ENCODE results near the gene ACIN1. TPM values are rescaled to one million over a fixed set of nuclear protein-coding genes. Genes with fewer than 3 reads are reported as not detected.

ACIN1 gene
- total and polyA plus RNA-seq, 9 of the 15 experiments (the other 6 are each of a cell fraction or from before 2014, with no cell fraction given) = 5.0 to 196 (median 129) TPM

DNA sequence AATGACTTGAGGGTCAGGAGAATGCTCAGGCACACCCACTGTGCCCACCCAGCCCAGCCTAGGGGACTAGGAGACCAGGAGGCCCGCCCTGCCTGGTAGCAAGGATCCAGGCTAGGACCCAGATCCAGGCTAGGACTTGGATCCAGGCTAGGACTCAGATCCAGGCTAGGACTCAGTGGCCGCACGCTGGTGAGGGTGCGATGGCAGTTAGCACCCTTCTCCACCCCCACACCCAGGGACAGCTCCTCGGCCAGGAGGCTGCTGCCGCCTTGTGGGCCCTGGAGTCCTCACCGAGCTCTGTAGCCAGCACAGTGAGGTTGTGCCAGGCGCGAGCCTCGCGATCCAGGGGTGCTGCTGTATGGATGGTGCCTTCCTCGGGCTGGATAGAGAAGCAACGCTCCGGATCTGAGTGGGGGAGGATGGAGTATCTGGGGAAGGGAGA is 42.7 kb downstream of the ACIN1 start (continued):
- TF ChIP-seq ZNF239 (CRISPR knock-in tag; IDR thresholded peaks at IDR 0.05) (no peak), PHTF2 (CRISPR knock-in tag; IDR thresholded peaks at IDR 0.05) (no peak), ZFP30 (CRISPR knock-in tag; IDR thresholded peaks at IDR 0.05; ENCODE audit: borderline replicate concordance) (no peak), SMC3 (conservative IDR thresholded peaks at IDR 0.05; ENCODE audit: insufficient read depth, low read depth, low read length) (peak; percentile 90), CBX8 (IDR thresholded peaks at IDR 0.05; ENCODE audit: borderline replicate concordance, extremely low read depth, low read depth, low read length, poor library complexity, severe bottlenecking) (no peak), TBP (optimal IDR thresholded peaks at IDR 0.05; ENCODE audit: low read depth, low read length) (no peak), RB1 (IDR thresholded peaks at IDR 0.05; ENCODE audit: low read depth) (peak; percentile 60; the same call in 1 of the 2 replicates), ZNF174 (CRISPR knock-in tag; IDR thresholded peaks at IDR 0.05) (no peak), RBM15 (IDR thresholded peaks at IDR 0.05; ENCODE audit: insufficient read depth, low read length) (no peak), SMAD2 (IDR thresholded peaks at IDR 0.05; ENCODE audit: low read depth, low read length) (no peak), STAG1 (CRISPR knock-in tag; IDR thresholded peaks at IDR 0.05; ENCODE audit: borderline replicate concordance) (peak; percentile 70; the same call in 1 of the 2 replicates), BRD4 (IDR thresholded peaks at IDR 0.05) (no peak), SRSF3 (IDR thresholded peaks at IDR 0.05; ENCODE audit: insufficient read depth, low read length) (no peak), EGR1 (conservative IDR thresholded peaks at IDR 0.05) (peak; percentile 72), ZZZ3 (IDR thresholded peaks at IDR 0.05) (no peak)
- TF ChIP-seq, protein P1, sequence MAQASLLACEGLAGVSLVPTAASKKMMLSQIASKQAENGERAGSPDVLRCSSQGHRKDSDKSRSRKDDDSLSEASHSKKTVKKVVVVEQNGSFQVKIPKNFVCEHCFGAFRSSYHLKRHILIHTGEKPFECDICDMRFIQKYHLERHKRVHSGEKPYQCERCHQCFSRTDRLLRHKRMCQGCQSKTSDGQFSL (CRISPR knock-in tag; IDR thresholded peaks at IDR 0.05) = peak; percentile 85
- TF ChIP-seq, protein P1 (tag; IDR thresholded peaks at IDR 0.05) = no peak
- TF ChIP-seq, protein P2, sequence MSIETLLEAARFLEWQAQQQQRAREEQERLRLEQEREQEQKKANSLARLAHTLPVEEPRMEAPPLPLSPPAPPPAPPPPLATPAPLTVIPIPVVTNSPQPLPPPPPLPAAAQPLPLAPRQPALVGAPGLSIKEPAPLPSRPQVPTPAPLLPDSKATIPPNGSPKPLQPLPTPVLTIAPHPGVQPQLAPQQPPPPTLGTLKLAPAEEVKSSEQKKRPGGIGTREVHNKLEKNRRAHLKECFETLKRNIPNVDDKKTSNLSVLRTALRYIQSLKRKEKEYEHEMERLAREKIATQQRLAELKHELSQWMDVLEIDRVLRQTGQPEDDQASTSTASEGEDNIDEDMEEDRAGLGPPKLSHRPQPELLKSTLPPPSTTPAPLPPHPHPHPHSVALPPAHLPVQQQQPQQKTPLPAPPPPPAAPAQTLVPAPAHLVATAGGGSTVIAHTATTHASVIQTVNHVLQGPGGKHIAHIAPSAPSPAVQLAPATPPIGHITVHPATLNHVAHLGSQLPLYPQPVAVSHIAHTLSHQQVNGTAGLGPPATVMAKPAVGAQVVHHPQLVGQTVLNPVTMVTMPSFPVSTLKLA (conservative IDR thresholded peaks at IDR 0.05) = no peak
- TF ChIP-seq, protein P3, sequence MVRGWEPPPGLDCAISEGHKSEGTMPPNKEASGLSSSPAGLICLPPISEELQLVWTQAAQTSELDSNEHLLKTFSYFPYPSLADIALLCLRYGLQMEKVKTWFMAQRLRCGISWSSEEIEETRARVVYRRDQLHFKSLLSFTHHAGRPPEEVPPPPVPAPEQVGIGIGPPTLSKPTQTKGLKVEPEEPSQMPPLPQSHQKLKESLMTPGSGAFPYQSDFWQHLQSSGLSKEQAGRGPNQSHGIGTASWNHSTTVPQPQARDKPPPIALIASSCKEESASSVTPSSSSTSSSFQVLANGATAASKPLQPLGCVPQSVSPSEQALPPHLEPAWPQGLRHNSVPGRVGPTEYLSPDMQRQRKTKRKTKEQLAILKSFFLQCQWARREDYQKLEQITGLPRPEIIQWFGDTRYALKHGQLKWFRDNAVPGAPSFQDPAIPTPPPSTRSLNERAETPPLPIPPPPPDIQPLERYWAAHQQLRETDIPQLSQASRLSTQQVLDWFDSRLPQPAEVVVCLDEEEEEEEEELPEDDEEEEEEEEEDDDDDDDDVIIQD (CRISPR knock-in tag; IDR thresholded peaks at IDR 0.05) = no peak
- TF ChIP-seq, protein P4, sequence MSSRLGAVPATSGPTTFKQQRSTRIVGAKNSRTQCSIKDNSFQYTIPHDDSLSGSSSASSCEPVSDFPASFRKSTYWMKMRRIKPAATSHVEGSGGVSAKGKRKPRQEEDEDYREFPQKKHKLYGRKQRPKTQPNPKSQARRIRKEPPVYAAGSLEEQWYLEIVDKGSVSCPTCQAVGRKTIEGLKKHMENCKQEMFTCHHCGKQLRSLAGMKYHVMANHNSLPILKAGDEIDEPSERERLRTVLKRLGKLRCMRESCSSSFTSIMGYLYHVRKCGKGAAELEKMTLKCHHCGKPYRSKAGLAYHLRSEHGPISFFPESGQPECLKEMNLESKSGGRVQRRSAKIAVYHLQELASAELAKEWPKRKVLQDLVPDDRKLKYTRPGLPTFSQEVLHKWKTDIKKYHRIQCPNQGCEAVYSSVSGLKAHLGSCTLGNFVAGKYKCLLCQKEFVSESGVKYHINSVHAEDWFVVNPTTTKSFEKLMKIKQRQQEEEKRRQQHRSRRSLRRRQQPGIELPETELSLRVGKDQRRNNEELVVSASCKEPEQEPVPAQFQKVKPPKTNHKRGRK (tag; IDR thresholded peaks at IDR 0.05) = no peak
- TF ChIP-seq, protein P5, sequence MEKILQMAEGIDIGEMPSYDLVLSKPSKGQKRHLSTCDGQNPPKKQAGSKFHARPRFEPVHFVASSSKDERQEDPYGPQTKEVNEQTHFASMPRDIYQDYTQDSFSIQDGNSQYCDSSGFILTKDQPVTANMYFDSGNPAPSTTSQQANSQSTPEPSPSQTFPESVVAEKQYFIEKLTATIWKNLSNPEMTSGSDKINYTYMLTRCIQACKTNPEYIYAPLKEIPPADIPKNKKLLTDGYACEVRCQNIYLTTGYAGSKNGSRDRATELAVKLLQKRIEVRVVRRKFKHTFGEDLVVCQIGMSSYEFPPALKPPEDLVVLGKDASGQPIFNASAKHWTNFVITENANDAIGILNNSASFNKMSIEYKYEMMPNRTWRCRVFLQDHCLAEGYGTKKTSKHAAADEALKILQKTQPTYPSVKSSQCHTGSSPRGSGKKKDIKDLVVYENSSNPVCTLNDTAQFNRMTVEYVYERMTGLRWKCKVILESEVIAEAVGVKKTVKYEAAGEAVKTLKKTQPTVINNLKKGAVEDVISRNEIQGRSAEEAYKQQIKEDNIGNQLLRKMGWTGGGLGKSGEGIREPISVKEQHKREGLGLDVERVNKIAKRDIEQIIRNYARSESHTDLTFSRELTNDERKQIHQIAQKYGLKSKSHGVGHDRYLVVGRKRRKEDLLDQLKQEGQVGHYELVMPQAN (IDR thresholded peaks at IDR 0.05; ENCODE audit: borderline replicate concordance) = no peak

Measured in K562 (cell line).